Peyer's patch (tissue), 4 donors: ENCODE data around the gene C13orf42. TPM values are rescaled to one million over a fixed set of nuclear protein-coding genes. Genes with fewer than 3 reads are reported as not detected.

Experiments used
- DNase-seq, 3 donors: peaks; one replicate each; pipeline ENCODE4 v3.0.0-alpha.2; 2017 to 2019
- H3K27ac ChIP-seq, 4 donors: fragments of 200-600 bp; sonication (generic); one replicate each; pipeline ENCODE4 v1.5.1; 2016 to 2019
- H3K27me3 ChIP-seq, 2 donors: fragments of 200-600 bp; sonication (generic); one replicate each; pipeline ENCODE4 v1.5.1; 2019
- H3K36me3 ChIP-seq, 3 donors: fragments of 200-600 bp; sonication (generic); one replicate each; pipeline ENCODE4 v1.5.1; 2016 to 2019
- H3K4me1 ChIP-seq, 4 donors: fragments of 200-600 bp; sonication (generic); one replicate each; pipeline ENCODE4 v1.5.1; 2016 to 2019
- H3K4me3 ChIP-seq, 4 donors: fragments of 200-600 bp; sonication (generic); 1 replicate in 3 of 4; 2 replicates in 1 of 4; pipeline ENCODE4 v1.5.1; 2016 to 2019; ENCODE audit warnings: mild to moderate bottlenecking in 1 of 4
- H3K9me3 ChIP-seq, 4 donors: fragments of 200-600 bp; sonication (generic); one replicate each; pipeline ENCODE4 v1.5.1; 2016 to 2019; ENCODE audit warnings: mild to moderate bottlenecking in 1 of 4
- CTCF ChIP-seq, 6 experiments: fragments of 450-650 bp in 4 of 6; fragments of 200-600 bp in 2 of 6; sonication (generic) in 1 of 6; IDR thresholded peaks; one replicate each; pipeline ENCODE4 v1.5.1; 2017 to 2019; ENCODE audit warnings: antibody characterized with exemption in 6 of 6, mild to moderate bottlenecking in 3 of 6, moderate library complexity in 1 of 6
- POLR2A ChIP-seq, 2 donors: fragments of 450-650 bp; IDR thresholded peaks; one replicate each; pipeline ENCODE4 v1.5.1; 2017; ENCODE audit warnings: antibody characterized with exemption in 2 of 2, mild to moderate bottlenecking in 2 of 2, moderate library complexity in 2 of 2
- total RNA-seq, 4 donors: library from RNA; depleted of rRNA; stranded (reverse); fragments of >200 nt; gene quantifications; one replicate each; pipeline ENCODE4 v1.1.0, GENCODE V29; 2016

C13orf42 gene
- total RNA-seq, 4 donors from 2014 or later: not detected

- no peak for DNase-seq
Measured at GRCh38 chr13:51105046-51105445, 6.0 kb downstream of the C13orf42 start.

GRCh38 chr13:51101636-51102235, 9.3 kb downstream of the C13orf42 start:
- no peaks in the 10 kb centered on the region for H3K27me3 ChIP-seq
- H3K9me3 ChIP-seq: no peaks in the 10 kb centered on the region
- no peak overlapping the region for H3K27ac ChIP-seq
- DNase-seq: no peak
- H3K4me1 ChIP-seq: no peaks in the 10 kb centered on the region
- H3K4me3 ChIP-seq: no peak overlapping the region
- no peaks in the 10 kb centered on the region for H3K36me3 ChIP-seq
- TF ChIP-seq POLR2A (IDR thresholded peaks at IDR 0.05) (no peak), CTCF (IDR thresholded peaks at IDR 0.05) (no peak)

More at GRCh38 chr13:51105046-51105445, 6.0 kb downstream of the C13orf42 start:
- Histone ChIP-seq H3K9me3 (no peaks in the 10 kb centered on the region), H3K36me3 (no peaks in the 10 kb centered on the region), H3K27me3 (no peaks in the 10 kb centered on the region), H3K27ac (no peak overlapping the region), H3K4me3 (no peak overlapping the region), H3K4me1 (no peaks in the 10 kb centered on the region)
- TF ChIP-seq POLR2A (IDR thresholded peaks at IDR 0.05): no peak
- TF ChIP-seq CTCF (IDR thresholded peaks at IDR 0.05): no peak

GRCh38 chr13:51097353-51098043, 13.6 kb downstream of the C13orf42 start:
- Histone ChIP-seq H3K27ac (no peak overlapping the region), H3K4me1 (no peaks in the 10 kb centered on the region), H3K4me3 (no peak overlapping the region), H3K36me3 (no peaks in the 10 kb centered on the region), H3K27me3 (no peaks in the 10 kb centered on the region), H3K9me3 (no peaks in the 10 kb centered on the region)
- DNase-seq: no peak
- TF ChIP-seq CTCF (IDR thresholded peaks at IDR 0.05): no peak
- no peak for TF ChIP-seq POLR2A (IDR thresholded peaks at IDR 0.05)

GRCh38 chr13:51096131-51096530, 14.9 kb downstream of the C13orf42 start:
- no peak overlapping the region for H3K27ac ChIP-seq
- no peak for DNase-seq
- H3K9me3 ChIP-seq: no peaks in the 10 kb centered on the region
- no peaks in the 10 kb centered on the region for H3K4me1 ChIP-seq
- TF ChIP-seq CTCF (IDR thresholded peaks at IDR 0.05): no peak
- TF ChIP-seq POLR2A (IDR thresholded peaks at IDR 0.05): no peak
- H3K4me3 ChIP-seq: no peak overlapping the region
- no peaks in the 10 kb centered on the region for H3K36me3 ChIP-seq
- H3K27me3 ChIP-seq: no peaks in the 10 kb centered on the region

- H3K9me3 ChIP-seq: no peaks in the 10 kb centered on the region
- no peak overlapping the region for H3K4me3 ChIP-seq
- H3K36me3 ChIP-seq: no peaks in the 10 kb centered on the region
- TF ChIP-seq POLR2A (IDR thresholded peaks at IDR 0.05) (no peak), CTCF (IDR thresholded peaks at IDR 0.05) (no peak)
- H3K27ac ChIP-seq: no peak overlapping the region
- no peaks in the 10 kb centered on the region for H3K4me1 ChIP-seq
- no peaks in the 10 kb centered on the region for H3K27me3 ChIP-seq
- DNase-seq: no peak
Measured at GRCh38 chr13:51093574-51093973, 17.5 kb downstream of the C13orf42 start.
